ENCODE results near the gene STX11. TPM values are rescaled to one million over a fixed set of nuclear protein-coding genes. Genes with fewer than 3 reads are reported as not detected.
"Not testable (repeated sequence)": the region's sequence is repeated elsewhere in the genome, so short reads cannot be mapped to it uniquely, and the experiment has no call there.

Gene STX11
- 16.7 and 17.2 TPM in 2 replicates for total RNA-seq

- peak; percentile 61 for DNase-seq
Observed at GRCh38 chr6:144149894-144150709, at the start of gene STX11. STX11 (plus strand) TSS chr6:144150517; CDS start chr6:144186628, 36,111 bp downstream.

- no peak for DNase-seq
Observed at GRCh38 chr6:144103026-144103563, 47.2 kb upstream of the STX11 start.

- peak; percentile 2 for DNase-seq
Observed at GRCh38 chr6:144104488-144104887, 45.8 kb upstream of the STX11 start.

- DNase-seq: peak; percentile 90
Observed at GRCh38 chr6:144104898-144105487, 45.3 kb upstream of the STX11 start.

- no peak for DNase-seq
Observed at GRCh38 chr6:144106206-144106605, 44.1 kb upstream of the STX11 start.

- no peak for DNase-seq
Observed at GRCh38 chr6:144110210-144110609, 40.1 kb upstream of the STX11 start.

GRCh38 chr6:144113366-144113765 lies 37.0 kb upstream of the STX11 start:
- DNase-seq: no peak

- DNase-seq: no peak
Observed at GRCh38 chr6:144115219-144115618, 35.1 kb upstream of the STX11 start.

GRCh38 chr6:144119376-144119775 lies 30.9 kb upstream of the STX11 start:
- no peak for DNase-seq

- no peak for DNase-seq
Observed at GRCh38 chr6:144122861-144123260, 27.5 kb upstream of the STX11 start.

- no peak for DNase-seq
Observed at GRCh38 chr6:144123421-144123820, 26.9 kb upstream of the STX11 start.

GRCh38 chr6:144123836-144124235 lies 26.5 kb upstream of the STX11 start:
- DNase-seq: no peak

- DNase-seq: no peak
Observed at GRCh38 chr6:144127097-144127496, 23.2 kb upstream of the STX11 start.

GRCh38 chr6:144129469-144129868 lies 20.8 kb upstream of the STX11 start:
- no peak for DNase-seq

- DNase-seq: peak; percentile 64
Observed at GRCh38 chr6:144131248-144131709, 19.0 kb upstream of the STX11 start.

GRCh38 chr6:144132167-144132690 lies 18.1 kb upstream of the STX11 start:
- DNase-seq: not testable (repeated sequence)

GRCh38 chr6:144133225-144133821 lies 17.0 kb upstream of the STX11 start:
- DNase-seq: no peak

GRCh38 chr6:144134176-144134575 lies 16.1 kb upstream of the STX11 start:
- DNase-seq: no peak

- no peak for DNase-seq
Observed at GRCh38 chr6:144134737-144135136, 15.6 kb upstream of the STX11 start.

- DNase-seq: no peak
Observed at GRCh38 chr6:144138542-144138941, 11.8 kb upstream of the STX11 start.

GRCh38 chr6:144139817-144140216 lies 10.5 kb upstream of the STX11 start:
- no peak for DNase-seq

- no peak for DNase-seq
Observed at GRCh38 chr6:144140867-144141266, 9.4 kb upstream of the STX11 start.

- DNase-seq: no peak
Observed at GRCh38 chr6:144141470-144141869, 8.8 kb upstream of the STX11 start.

Data from dermis blood vessel endothelial cell (primary cell).